Lower leg skin (tissue), 3 donors: ENCODE measurements around the gene MAP3K5.

Experiments used
- POLR2A ChIP-seq, 2 donors: fragments of 450-650 bp; IDR thresholded peaks; one replicate each; pipeline ENCODE4 v1.6.1; 2016 to 2017; ENCODE audit warnings: antibody characterized with exemption in 2 of 2, mild to moderate bottlenecking in 1 of 2, moderate library complexity in 1 of 2
- TF ChIP-seq, protein P1 (sequence below), 3 donors: fragments of 450-650 bp; IDR thresholded peaks; one replicate each; pipeline ENCODE4 v1.5.1; 2016; ENCODE audit warnings: antibody characterized with exemption in 3 of 3, mild to moderate bottlenecking in 3 of 3, moderate library complexity in 2 of 3

- TF ChIP-seq, protein P1, sequence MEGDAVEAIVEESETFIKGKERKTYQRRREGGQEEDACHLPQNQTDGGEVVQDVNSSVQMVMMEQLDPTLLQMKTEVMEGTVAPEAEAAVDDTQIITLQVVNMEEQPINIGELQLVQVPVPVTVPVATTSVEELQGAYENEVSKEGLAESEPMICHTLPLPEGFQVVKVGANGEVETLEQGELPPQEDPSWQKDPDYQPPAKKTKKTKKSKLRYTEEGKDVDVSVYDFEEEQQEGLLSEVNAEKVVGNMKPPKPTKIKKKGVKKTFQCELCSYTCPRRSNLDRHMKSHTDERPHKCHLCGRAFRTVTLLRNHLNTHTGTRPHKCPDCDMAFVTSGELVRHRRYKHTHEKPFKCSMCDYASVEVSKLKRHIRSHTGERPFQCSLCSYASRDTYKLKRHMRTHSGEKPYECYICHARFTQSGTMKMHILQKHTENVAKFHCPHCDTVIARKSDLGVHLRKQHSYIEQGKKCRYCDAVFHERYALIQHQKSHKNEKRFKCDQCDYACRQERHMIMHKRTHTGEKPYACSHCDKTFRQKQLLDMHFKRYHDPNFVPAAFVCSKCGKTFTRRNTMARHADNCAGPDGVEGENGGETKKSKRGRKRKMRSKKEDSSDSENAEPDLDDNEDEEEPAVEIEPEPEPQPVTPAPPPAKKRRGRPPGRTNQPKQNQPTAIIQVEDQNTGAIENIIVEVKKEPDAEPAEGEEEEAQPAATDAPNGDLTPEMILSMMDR (IDR thresholded peaks at IDR 0.05) = no peak
- TF ChIP-seq POLR2A (IDR thresholded peaks at IDR 0.05) = no peak
Measured at GRCh38 chr6:136541395-136541794, 250.9 kb downstream of the MAP3K5 start.
